KMS-11 (cell line): ENCODE results near the gene PHKG1.
"Not testable (repeated sequence)": the region's sequence is repeated elsewhere in the genome, so short reads cannot be mapped to it uniquely, and the experiment has no call there.

Experiments used
- H2AFZ ChIP-seq: fragments of 200-600 bp; sonication (generic); 2 replicates; pipeline ENCODE4 v1.6.1; 2016; ENCODE audit warnings: antibody characterized with exemption, mixed run types, low read depth
- H3K27ac ChIP-seq: fragments of 200-600 bp; sonication (generic); 2 replicates; pipeline ENCODE4 v1.6.1; 2016; ENCODE audit warnings: mild to moderate bottlenecking, mixed run types
- H3K27me3 ChIP-seq: fragments of 200-600 bp; sonication (generic); 2 replicates; pipeline ENCODE4 v1.6.1; 2017; ENCODE audit warnings: mild to moderate bottlenecking, low read depth, mixed run types, moderate library complexity; ENCODE audit not compliant: insufficient read depth
- H3K36me3 ChIP-seq: fragments of 200-600 bp; sonication (generic); 2 replicates; pipeline ENCODE4 v1.6.1; 2017; ENCODE audit warnings: mild to moderate bottlenecking, mixed run types; ENCODE audit not compliant: insufficient read depth
- H3K4me1 ChIP-seq: fragments of 200-600 bp; sonication (generic); 2 replicates; pipeline ENCODE4 v1.6.1; 2016; ENCODE audit warnings: mild to moderate bottlenecking, low read depth, mixed run types; ENCODE audit not compliant: poor library complexity, severe bottlenecking
- H3K4me2 ChIP-seq: fragments of 200-600 bp; sonication (generic); 2 replicates; pipeline ENCODE4 v1.7.0; 2016; ENCODE audit warnings: mild to moderate bottlenecking, mixed run types
- H3K4me3 ChIP-seq: fragments of 200-600 bp; sonication (generic); IDR thresholded peaks from 2 replicates; pipeline ENCODE4 v1.6.1; 2017; ENCODE audit warnings: low read depth, low read length, mixed read lengths; ENCODE audit not compliant: insufficient read depth
- H3K79me2 ChIP-seq: fragments of 200-600 bp; sonication (generic); 2 replicates; pipeline ENCODE4 v1.6.1; 2016; ENCODE audit warnings: low read depth, mixed run types; ENCODE audit not compliant: insufficient read depth
- H3K9ac ChIP-seq: fragments of 200-600 bp; sonication (generic); 2 replicates; pipeline ENCODE4 v1.6.1; 2016; ENCODE audit warnings: mild to moderate bottlenecking, mixed run types
- H4K20me1 ChIP-seq: fragments of 200-600 bp; sonication (generic); 2 replicates; pipeline ENCODE4 v1.6.1; 2016; ENCODE audit warnings: mild to moderate bottlenecking, mixed run types; ENCODE audit not compliant: insufficient read depth
- CTCF ChIP-seq: fragments of 200-600 bp; sonication (generic); conservative IDR thresholded peaks from 2 replicates; pipeline ENCODE4 v1.6.1; 2017; ENCODE audit warnings: low read depth, mild to moderate bottlenecking, antibody characterized with exemption, low read length, moderate library complexity, mixed read lengths

The PHKG1 gene

GRCh38 chr7:56079450-56080185 is 13.1 kb downstream of the PHKG1 start:
- Histone ChIP-seq H4K20me1 (no peaks in the 10 kb centered on the region), H3K36me3 (no peaks in the 10 kb centered on the region), H3K4me2 (no peak overlapping the region), H2AFZ (no peak overlapping the region), H3K79me2 (no peaks in the 10 kb centered on the region), H3K9ac (no peak overlapping the region), H3K27ac (no peak overlapping the region), H3K4me1 (peaks cover 5% of the 10 kb centered on the region), H3K4me3 (no peak overlapping the region), H3K27me3 (no peaks in the 10 kb centered on the region)
- no peak for TF ChIP-seq CTCF

GRCh38 chr7:56078196-56078595 is 14.6 kb downstream of the PHKG1 start:
- no peak overlapping the region for H3K4me2 ChIP-seq
- no peak overlapping the region for H3K27ac ChIP-seq
- H3K27me3 ChIP-seq, result no peaks in the 10 kb centered on the region
- no peak overlapping the region for H2AFZ ChIP-seq
- no peaks in the 10 kb centered on the region for H4K20me1 ChIP-seq
- H3K79me2 ChIP-seq, result no peaks in the 10 kb centered on the region
- H3K36me3 ChIP-seq, result no peaks in the 10 kb centered on the region
- peaks cover 5% of the 10 kb centered on the region for H3K4me1 ChIP-seq
- H3K4me3 ChIP-seq, result no peak overlapping the region
- no peak overlapping the region for H3K9ac ChIP-seq
- TF ChIP-seq CTCF, result no peak

GRCh38 chr7:56077681-56078080 is 15.1 kb downstream of the PHKG1 start:
- H2AFZ ChIP-seq, result no peak overlapping the region
- H3K4me3 ChIP-seq, result no peak overlapping the region
- no peak overlapping the region for H3K27ac ChIP-seq
- H3K9ac ChIP-seq, result no peak overlapping the region
- peaks cover 5% of the 10 kb centered on the region for H3K4me1 ChIP-seq
- H3K4me2 ChIP-seq, result no peak overlapping the region
- TF ChIP-seq CTCF, result no peak
- H3K36me3 ChIP-seq, result no peaks in the 10 kb centered on the region
- H4K20me1 ChIP-seq, result no peaks in the 10 kb centered on the region
- no peaks in the 10 kb centered on the region for H3K27me3 ChIP-seq
- no peaks in the 10 kb centered on the region for H3K79me2 ChIP-seq

GRCh38 chr7:56074371-56074791 is 18.4 kb downstream of the PHKG1 start:
- no peaks in the 10 kb centered on the region for H4K20me1 ChIP-seq
- H3K79me2 ChIP-seq, result no peaks in the 10 kb centered on the region
- H3K36me3 ChIP-seq, result no peaks in the 10 kb centered on the region
- no peak overlapping the region for H3K4me2 ChIP-seq
- TF ChIP-seq CTCF, result peak; percentile 76
- peaks cover 3% of the 10 kb centered on the region for H3K4me1 ChIP-seq
- H3K27ac ChIP-seq, result no peak overlapping the region
- H3K9ac ChIP-seq, result no peak overlapping the region
- no peak overlapping the region for H2AFZ ChIP-seq
- H3K27me3 ChIP-seq, result no peaks in the 10 kb centered on the region
- H3K4me3 ChIP-seq, result no peak overlapping the region

- H2AFZ ChIP-seq, H3K36me3 ChIP-seq, H3K4me2 ChIP-seq, H4K20me1 ChIP-seq, H3K27me3 ChIP-seq, H3K9ac ChIP-seq, H3K4me3 ChIP-seq, H3K27ac ChIP-seq: not testable (repeated sequence)
- Histone ChIP-seq H3K4me1 (peaks cover 32% of the 10 kb centered on the region), H3K79me2 (peaks cover 20% of the 10 kb centered on the region; the same call in 1 of the 2 replicates)
Observed at GRCh38 chr7:56066376-56066775, 26.4 kb downstream of the PHKG1 start.
